Endodermal cell (in vitro differentiated cells): Measurements from ENCODE around the gene ZNF324. TPM values are rescaled to one million over a fixed set of nuclear protein-coding genes. Genes with fewer than 3 reads are reported as not detected.
"Not testable (repeated sequence)": the region's sequence is repeated elsewhere in the genome, so short reads cannot be mapped to it uniquely, and the experiment has no call there.

Experiments
- DNase-seq: peaks from one replicate; pipeline ENCODE4 v3.0.0-alpha.2; 2017
- H3K27ac ChIP-seq: 2 replicates; pipeline ENCODE4 v1.5.1; 2013; ENCODE audit warnings: mild to moderate bottlenecking, low read depth, low read length, moderate library complexity
- H3K27me3 ChIP-seq: 2 replicates; pipeline ENCODE4 v1.6.1; 2013; ENCODE audit warnings: mild to moderate bottlenecking, low read length, moderate library complexity; ENCODE audit not compliant: insufficient read depth, control insufficient read depth, poor library complexity, severe bottlenecking
- H3K36me3 ChIP-seq: 2 replicates; pipeline ENCODE4 v1.7.0; 2013; ENCODE audit warnings: mild to moderate bottlenecking, low read length, moderate library complexity; ENCODE audit not compliant: control insufficient read depth, insufficient read depth
- H3K4me1 ChIP-seq: one replicate; pipeline ENCODE4 v1.7.0; 2013; ENCODE audit warnings: low read length; ENCODE audit not compliant: control insufficient read depth, insufficient read depth
- H3K4me3 ChIP-seq: 2 replicates; pipeline ENCODE4 v1.5.1; 2013; ENCODE audit warnings: mild to moderate bottlenecking, low read length, moderate library complexity
- H3K9ac ChIP-seq: 2 replicates; pipeline ENCODE4 v1.6.1; 2013; ENCODE audit warnings: mild to moderate bottlenecking, low read length, moderate library complexity; ENCODE audit not compliant: poor library complexity, severe bottlenecking; ENCODE audit errors: extremely low read depth
- H3K9me3 ChIP-seq: 2 replicates; pipeline ENCODE4 v1.6.1; 2013; ENCODE audit warnings: mild to moderate bottlenecking, low read length, moderate library complexity; ENCODE audit not compliant: control insufficient read depth
- H3K27ac Mint-ChIP-seq: 2 replicates; pipeline ENCODE4 v1.8.0; 2020; ENCODE audit warnings: mixed read lengths
- H3K27me3 Mint-ChIP-seq: 2 replicates; pipeline ENCODE4 v1.8.0; 2021; ENCODE audit warnings: mild to moderate bottlenecking, mixed read lengths; ENCODE audit not compliant: insufficient read depth
- H3K36me3 Mint-ChIP-seq: 2 replicates; pipeline ENCODE4 v1.8.0; 2020; ENCODE audit warnings: low read depth, mixed read lengths
- H3K4me1 Mint-ChIP-seq: 2 replicates; pipeline ENCODE4 v1.8.0; 2020; ENCODE audit warnings: mixed read lengths
- H3K4me3 Mint-ChIP-seq: 2 replicates; pipeline ENCODE4 v1.8.0; 2020; ENCODE audit warnings: mild to moderate bottlenecking, moderate library complexity, mixed read lengths
- H3K9me3 Mint-ChIP-seq: 2 replicates; pipeline ENCODE4 v1.8.0; 2020; ENCODE audit warnings: mild to moderate bottlenecking, mixed read lengths
- CTCF ChIP-seq: fragments of 200-600 bp; sonication (generic); conservative IDR thresholded peaks from 2 replicates; pipeline ENCODE4 v1.5.0; 2021; ENCODE audit warnings: antibody characterized with exemption, mild to moderate bottlenecking
- WGBS, 2 experiments: methylation state at CpG; one replicate each; pipeline versions ENCODE4 v1.1.5 to v1.1.7; 2013; ENCODE audit warnings: missing lambda C conversion rate in 2 of 2, mixed read lengths in 1 of 2; ENCODE audit not compliant: insufficient coverage in 1 of 2, insufficient read length in 1 of 2; 5-methylcytosine and 5-hydroxymethylcytosine counted together
- total RNA-seq, 2 donors: library from RNA; stranded (reverse); fragmentation: NEBNext Ultra II Directional in 1 of 2; extraction: Animal tissue kit (Norgen Biotek cat#: 25700) in 1 of 2; gene quantifications; 2 replicates in 1 of 2; 3 replicates in 1 of 2; pipeline ENCODE4 v1.2.1, GENCODE V29; 2021

The ZNF324 gene
- total RNA-seq, 2 donors from 2014 or later: 7.0 to 8.7 TPM

GRCh38 chr19:58469241-58470013 is 2.5 kb downstream of the ZNF324 start:
- Histone ChIP-seq H3K27ac (no peak overlapping the region), H3K4me1 (no peaks in the 10 kb centered on the region), H3K9me3 (no peaks in the 10 kb centered on the region), H3K36me3 (peaks cover 25% of the 10 kb centered on the region), H3K4me3 (no peak overlapping the region), H3K27me3 (peaks cover 9% of the 10 kb centered on the region), H3K9ac (no peak overlapping the region)
- Mint-ChIP-seq H3K9me3 (no peaks in the 10 kb centered on the region), H3K27me3 (peaks cover 14% of the 10 kb centered on the region), H3K4me1 (peaks cover 11% of the 10 kb centered on the region), H3K36me3 (peaks cover 19% of the 10 kb centered on the region), H3K4me3 (peak overlapping the region; percentile 67), H3K27ac (no peak overlapping the region)
- no peak for DNase-seq
- 96 to 97% methylated on average over 9 to 17 of the region's 17 CpGs for WGBS, 2 experiments
- TF ChIP-seq CTCF: no peak

- H3K4me1 Mint-ChIP-seq: peaks cover 15% of the 10 kb centered on the region
- DNase-seq, H3K27me3 Mint-ChIP-seq, H3K9me3 ChIP-seq, H3K27ac Mint-ChIP-seq, H3K4me3 Mint-ChIP-seq, H3K9ac ChIP-seq, H3K9me3 Mint-ChIP-seq, H3K27ac ChIP-seq, H3K4me1 ChIP-seq, H3K4me3 ChIP-seq, H3K27me3 ChIP-seq: not testable (repeated sequence)
- H3K36me3 Mint-ChIP-seq: peaks cover 19% of the 10 kb centered on the region
- H3K36me3 ChIP-seq: peaks cover 25% of the 10 kb centered on the region
- 95 to 100% methylated on average over 5 to 25 of the region's 53 CpGs for WGBS, 2 experiments
These were observed 4.1 kb downstream of the ZNF324 start for GRCh38 chr19:58470837-58471543.

GRCh38 chr19:58471736-58472135 is 4.9 kb downstream of the ZNF324 start:
- Histone ChIP-seq H3K4me3 (no peak overlapping the region), H3K9ac (no peak overlapping the region), H3K27ac (no peak overlapping the region), H3K9me3 (no peaks in the 10 kb centered on the region), H3K27me3 (no peaks in the 10 kb centered on the region), H3K4me1 (peaks cover 5% of the 10 kb centered on the region), H3K36me3 (peaks cover 25% of the 10 kb centered on the region)
- Mint-ChIP-seq H3K4me1 (peaks cover 18% of the 10 kb centered on the region), H3K36me3 (peaks cover 19% of the 10 kb centered on the region), H3K9me3 (no peaks in the 10 kb centered on the region), H3K27me3 (peaks cover 3% of the 10 kb centered on the region), H3K27ac (no peak overlapping the region), H3K4me3 (no peak overlapping the region)
- DNase-seq: no peak
- 96 to 98% methylated on average over 30 to 39 of the region's 39 CpGs for WGBS, 2 experiments
- TF ChIP-seq CTCF: no peak
